Activated naive CD8-positive, alpha-beta T cell treated with anti-CD3 and anti-CD28 coated beads, Interleukin-2, amount 50 U/mL, for 24 hours (primary cell): ENCODE results near the gene LRCH1.

Source experiments
- ATAC-seq: fragments of 150-1000 bp; cut with Tn5 transposase; one replicate; pipeline ENCODE4 v1.10.0; 2021
- DNase-seq: peaks from one replicate; pipeline ENCODE4 v3.0.0; 2021
- H3K27ac Mint-ChIP-seq: one replicate; pipeline ENCODE4 v1.8.0; 2021; ENCODE audit warnings: mild to moderate bottlenecking, mixed read lengths
- H3K27me3 Mint-ChIP-seq: one replicate; pipeline ENCODE4 v1.8.0; 2021; ENCODE audit warnings: mixed read lengths
- H3K36me3 Mint-ChIP-seq: one replicate; pipeline ENCODE4 v1.8.0; 2021; ENCODE audit warnings: low read depth, mixed read lengths
- H3K4me1 Mint-ChIP-seq: one replicate; pipeline ENCODE4 v1.8.0; 2021; ENCODE audit warnings: mixed read lengths
- H3K4me3 Mint-ChIP-seq: one replicate; pipeline ENCODE4 v1.8.0; 2021; ENCODE audit warnings: mild to moderate bottlenecking, moderate library complexity, mixed read lengths
- H3K9me3 Mint-ChIP-seq: one replicate; pipeline ENCODE4 v1.8.0; 2021; ENCODE audit warnings: mixed read lengths

Gene LRCH1

GRCh38 chr13:46632176-46632575 is 79.2 kb downstream of the LRCH1 start:
- peaks cover 7% of the 10 kb centered on the region for H3K36me3 Mint-ChIP-seq
- no peak for DNase-seq
- H3K4me1 Mint-ChIP-seq = peaks cover 45% of the 10 kb centered on the region
- H3K9me3 Mint-ChIP-seq = no peaks in the 10 kb centered on the region
- no peak overlapping the region for H3K4me3 Mint-ChIP-seq
- no peak overlapping the region for H3K27ac Mint-ChIP-seq
- no peaks in the 10 kb centered on the region for H3K27me3 Mint-ChIP-seq
- no peak for ATAC-seq

GRCh38 chr13:46633416-46633815 is 80.4 kb downstream of the LRCH1 start:
- peaks cover 5% of the 10 kb centered on the region for H3K36me3 Mint-ChIP-seq
- no peaks in the 10 kb centered on the region for H3K9me3 Mint-ChIP-seq
- H3K4me3 Mint-ChIP-seq = no peak overlapping the region
- H3K27ac Mint-ChIP-seq = no peak overlapping the region
- ATAC-seq = no peak
- no peak for DNase-seq
- H3K4me1 Mint-ChIP-seq = peaks cover 37% of the 10 kb centered on the region
- H3K27me3 Mint-ChIP-seq = no peaks in the 10 kb centered on the region

GRCh38 chr13:46636451-46636850 is 83.5 kb downstream of the LRCH1 start:
- no peak for ATAC-seq
- peaks cover 5% of the 10 kb centered on the region for H3K36me3 Mint-ChIP-seq
- H3K4me1 Mint-ChIP-seq = peaks cover 38% of the 10 kb centered on the region
- H3K27me3 Mint-ChIP-seq = no peaks in the 10 kb centered on the region
- DNase-seq = no peak
- no peaks in the 10 kb centered on the region for H3K9me3 Mint-ChIP-seq
- no peak overlapping the region for H3K4me3 Mint-ChIP-seq
- H3K27ac Mint-ChIP-seq = no peak overlapping the region

- no peaks in the 10 kb centered on the region for H3K9me3 Mint-ChIP-seq
- no peak overlapping the region for H3K27ac Mint-ChIP-seq
- no peak for DNase-seq
- peaks cover 43% of the 10 kb centered on the region for H3K4me1 Mint-ChIP-seq
- H3K36me3 Mint-ChIP-seq = peaks cover 5% of the 10 kb centered on the region
- ATAC-seq = no peak
- no peak overlapping the region for H3K4me3 Mint-ChIP-seq
- H3K27me3 Mint-ChIP-seq = no peaks in the 10 kb centered on the region
These were observed 84.2 kb downstream of the LRCH1 start for GRCh38 chr13:46637213-46637612.

- Mint-ChIP-seq H3K4me3 (no peak overlapping the region), H3K27ac (no peak overlapping the region), H3K9me3 (no peaks in the 10 kb centered on the region), H3K4me1 (peaks cover 47% of the 10 kb centered on the region), H3K36me3 (peaks cover 5% of the 10 kb centered on the region), H3K27me3 (no peaks in the 10 kb centered on the region)
- DNase-seq (no peak), ATAC-seq (no peak)
These were observed 85.3 kb downstream of the LRCH1 start for GRCh38 chr13:46638262-46638661.

GRCh38 chr13:46639033-46639981 is 86.3 kb downstream of the LRCH1 start:
- peaks cover 54% of the 10 kb centered on the region for H3K4me1 Mint-ChIP-seq

GRCh38 chr13:46640843-46641242 is 87.9 kb downstream of the LRCH1 start:
- ATAC-seq (peak; percentile 49), DNase-seq (no peak)
- Mint-ChIP-seq H3K9me3 (no peaks in the 10 kb centered on the region), H3K4me1 (peaks cover 57% of the 10 kb centered on the region), H3K27me3 (no peaks in the 10 kb centered on the region), H3K36me3 (peaks cover 2% of the 10 kb centered on the region), H3K4me3 (no peak overlapping the region), H3K27ac (no peak overlapping the region)

More at GRCh38 chr13:46639033-46639981, 86.3 kb downstream of the LRCH1 start:
- Mint-ChIP-seq H3K27me3 (no peaks in the 10 kb centered on the region), H3K36me3 (peaks cover 5% of the 10 kb centered on the region), H3K9me3 (no peaks in the 10 kb centered on the region), H3K4me3 (no peak overlapping the region), H3K27ac (no peak overlapping the region)
- no peak for ATAC-seq
- no peak for DNase-seq

- DNase-seq = no peak
- peaks cover under 1% of the 10 kb centered on the region for H3K36me3 Mint-ChIP-seq
- H3K27ac Mint-ChIP-seq = no peak overlapping the region
- no peaks in the 10 kb centered on the region for H3K27me3 Mint-ChIP-seq
- peaks cover 59% of the 10 kb centered on the region for H3K4me1 Mint-ChIP-seq
- ATAC-seq = peak; percentile 28
- no peaks in the 10 kb centered on the region for H3K9me3 Mint-ChIP-seq
- H3K4me3 Mint-ChIP-seq = peak overlapping the region; percentile 1
These were observed 88.5 kb downstream of the LRCH1 start for GRCh38 chr13:46641274-46642081.

GRCh38 chr13:46642254-46642653 is 89.3 kb downstream of the LRCH1 start:
- Mint-ChIP-seq H3K4me3 (no peak overlapping the region), H3K4me1 (peaks cover 63% of the 10 kb centered on the region), H3K36me3 (no peaks in the 10 kb centered on the region), H3K27me3 (no peaks in the 10 kb centered on the region), H3K27ac (no peak overlapping the region), H3K9me3 (no peaks in the 10 kb centered on the region)
- ATAC-seq = no peak
- no peak for DNase-seq

GRCh38 chr13:46643165-46643777 is 90.3 kb downstream of the LRCH1 start:
- H3K4me1 Mint-ChIP-seq = peaks cover 72% of the 10 kb centered on the region

GRCh38 chr13:46644816-46645215 is 91.8 kb downstream of the LRCH1 start:
- H3K4me3 Mint-ChIP-seq = no peak overlapping the region
- ATAC-seq (no peak), DNase-seq (no peak)
- no peaks in the 10 kb centered on the region for H3K36me3 Mint-ChIP-seq
- no peaks in the 10 kb centered on the region for H3K27me3 Mint-ChIP-seq
- H3K27ac Mint-ChIP-seq = no peak overlapping the region
- no peaks in the 10 kb centered on the region for H3K9me3 Mint-ChIP-seq
- H3K4me1 Mint-ChIP-seq = peaks cover 66% of the 10 kb centered on the region

More at GRCh38 chr13:46643165-46643777, 90.3 kb downstream of the LRCH1 start:
- Mint-ChIP-seq H3K9me3 (no peaks in the 10 kb centered on the region), H3K4me3 (no peak overlapping the region), H3K27me3 (no peaks in the 10 kb centered on the region), H3K27ac (no peak overlapping the region), H3K36me3 (no peaks in the 10 kb centered on the region)
- DNase-seq (no peak), ATAC-seq (no peak)

- no peaks in the 10 kb centered on the region for H3K27me3 Mint-ChIP-seq
These were observed 94.6 kb downstream of the LRCH1 start for GRCh38 chr13:46647512-46648065.

GRCh38 chr13:46648166-46648607 is 95.2 kb downstream of the LRCH1 start:
- Mint-ChIP-seq H3K9me3 (no peaks in the 10 kb centered on the region), H3K27ac (no peak overlapping the region), H3K4me1 (peaks cover 56% of the 10 kb centered on the region), H3K36me3 (peaks cover 4% of the 10 kb centered on the region), H3K27me3 (no peaks in the 10 kb centered on the region), H3K4me3 (no peak overlapping the region)
- ATAC-seq (peak; percentile 40), DNase-seq (no peak)

More at GRCh38 chr13:46647512-46648065, 94.6 kb downstream of the LRCH1 start:
- no peak overlapping the region for H3K27ac Mint-ChIP-seq
- peaks cover 61% of the 10 kb centered on the region for H3K4me1 Mint-ChIP-seq
- no peaks in the 10 kb centered on the region for H3K9me3 Mint-ChIP-seq
- H3K36me3 Mint-ChIP-seq = peaks cover 4% of the 10 kb centered on the region
- DNase-seq (no peak), ATAC-seq (no peak)
- no peak overlapping the region for H3K4me3 Mint-ChIP-seq

GRCh38 chr13:46649816-46650215 is 96.8 kb downstream of the LRCH1 start:
- Mint-ChIP-seq H3K4me1 (peaks cover 51% of the 10 kb centered on the region), H3K36me3 (peaks cover 4% of the 10 kb centered on the region), H3K4me3 (no peak overlapping the region), H3K9me3 (no peaks in the 10 kb centered on the region), H3K27me3 (no peaks in the 10 kb centered on the region), H3K27ac (no peak overlapping the region)
- no peak for DNase-seq
- ATAC-seq = no peak
